Ishikawa (cell line): ENCODE measurements around the gene DNAAF6.

ENCODE experiments used
- CEBPB ChIP-seq: IDR thresholded peaks from 2 replicates; pipeline ENCODE4 v1.6.1; 2012
- CREB1 ChIP-seq: IDR thresholded peaks from 2 replicates; pipeline ENCODE4 v1.6.1; 2012; ENCODE audit warnings: low read depth
- EP300 ChIP-seq: IDR thresholded peaks from 2 replicates; pipeline ENCODE4 v1.6.1; 2012; ENCODE audit warnings: borderline replicate concordance
- TAF1 ChIP-seq: IDR thresholded peaks from 2 replicates; pipeline ENCODE4 v1.6.1; 2012; ENCODE audit warnings: low read depth, mild to moderate bottlenecking
- ZBTB7A ChIP-seq: IDR thresholded peaks from 2 replicates; pipeline ENCODE4 v1.6.1; 2012; ENCODE audit warnings: low read depth
- TF ChIP-seq, protein P1 (sequence below): IDR thresholded peaks from 2 replicates; pipeline ENCODE4 v1.6.1; 2012
- TF ChIP-seq, protein P2 (sequence below): IDR thresholded peaks from 2 replicates; pipeline ENCODE4 v1.6.1; 2012; ENCODE audit warnings: low read depth, mild to moderate bottlenecking

- TF ChIP-seq ZBTB7A (no peak), TAF1 (no peak), CEBPB (no peak), CREB1 (no peak), EP300 (no peak)
- TF ChIP-seq, protein P1, sequence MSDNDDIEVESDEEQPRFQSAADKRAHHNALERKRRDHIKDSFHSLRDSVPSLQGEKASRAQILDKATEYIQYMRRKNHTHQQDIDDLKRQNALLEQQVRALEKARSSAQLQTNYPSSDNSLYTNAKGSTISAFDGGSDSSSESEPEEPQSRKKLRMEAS, result no peak
- TF ChIP-seq, protein P2, sequence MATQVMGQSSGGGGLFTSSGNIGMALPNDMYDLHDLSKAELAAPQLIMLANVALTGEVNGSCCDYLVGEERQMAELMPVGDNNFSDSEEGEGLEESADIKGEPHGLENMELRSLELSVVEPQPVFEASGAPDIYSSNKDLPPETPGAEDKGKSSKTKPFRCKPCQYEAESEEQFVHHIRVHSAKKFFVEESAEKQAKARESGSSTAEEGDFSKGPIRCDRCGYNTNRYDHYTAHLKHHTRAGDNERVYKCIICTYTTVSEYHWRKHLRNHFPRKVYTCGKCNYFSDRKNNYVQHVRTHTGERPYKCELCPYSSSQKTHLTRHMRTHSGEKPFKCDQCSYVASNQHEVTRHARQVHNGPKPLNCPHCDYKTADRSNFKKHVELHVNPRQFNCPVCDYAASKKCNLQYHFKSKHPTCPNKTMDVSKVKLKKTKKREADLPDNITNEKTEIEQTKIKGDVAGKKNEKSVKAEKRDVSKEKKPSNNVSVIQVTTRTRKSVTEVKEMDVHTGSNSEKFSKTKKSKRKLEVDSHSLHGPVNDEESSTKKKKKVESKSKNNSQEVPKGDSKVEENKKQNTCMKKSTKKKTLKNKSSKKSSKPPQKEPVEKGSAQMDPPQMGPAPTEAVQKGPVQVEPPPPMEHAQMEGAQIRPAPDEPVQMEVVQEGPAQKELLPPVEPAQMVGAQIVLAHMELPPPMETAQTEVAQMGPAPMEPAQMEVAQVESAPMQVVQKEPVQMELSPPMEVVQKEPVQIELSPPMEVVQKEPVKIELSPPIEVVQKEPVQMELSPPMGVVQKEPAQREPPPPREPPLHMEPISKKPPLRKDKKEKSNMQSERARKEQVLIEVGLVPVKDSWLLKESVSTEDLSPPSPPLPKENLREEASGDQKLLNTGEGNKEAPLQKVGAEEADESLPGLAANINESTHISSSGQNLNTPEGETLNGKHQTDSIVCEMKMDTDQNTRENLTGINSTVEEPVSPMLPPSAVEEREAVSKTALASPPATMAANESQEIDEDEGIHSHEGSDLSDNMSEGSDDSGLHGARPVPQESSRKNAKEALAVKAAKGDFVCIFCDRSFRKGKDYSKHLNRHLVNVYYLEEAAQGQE, result no peak
Measured at GRCh38 chrX:107171369-107172102, 34.9 kb upstream of the DNAAF6 start.
